HG02642 (cell line): ENCODE data around the gene SNAP47.
A peak's percentile ranks its signal among the peaks of the same experiment; 100 is the strongest.

ENCODE experiments used
- ATAC-seq: cut with Tn5 transposase; IDR thresholded peaks from one replicate; pipeline ENCODE4 v1.9.1; 2021; ENCODE audit warnings: mild to moderate bottlenecking; ENCODE audit not compliant: unreplicated experiment, poor library complexity

SNAP47 gene

DNA sequence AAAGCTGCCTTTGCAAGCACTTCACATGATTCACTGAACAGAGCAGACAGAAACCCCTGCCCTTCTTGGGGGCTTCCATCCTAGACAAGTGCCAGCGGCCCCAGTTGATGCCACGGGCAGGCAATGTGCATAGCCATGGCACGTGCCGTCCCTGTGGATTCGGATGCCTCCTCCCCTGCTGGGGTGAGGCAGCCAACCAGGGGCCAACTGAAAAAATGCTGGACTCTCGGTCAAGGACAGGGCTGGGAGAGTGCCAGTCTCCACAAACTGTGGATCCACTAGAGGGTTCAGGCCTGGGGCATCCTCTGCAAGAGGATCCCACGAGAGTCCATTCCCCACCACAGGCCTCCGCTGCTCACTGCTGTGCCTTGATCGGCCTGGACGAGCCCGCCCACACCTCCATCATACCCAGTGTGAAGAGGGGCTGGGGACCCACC, 4.0 kb upstream of the SNAP47 start:
- no peak for ATAC-seq

DNA sequence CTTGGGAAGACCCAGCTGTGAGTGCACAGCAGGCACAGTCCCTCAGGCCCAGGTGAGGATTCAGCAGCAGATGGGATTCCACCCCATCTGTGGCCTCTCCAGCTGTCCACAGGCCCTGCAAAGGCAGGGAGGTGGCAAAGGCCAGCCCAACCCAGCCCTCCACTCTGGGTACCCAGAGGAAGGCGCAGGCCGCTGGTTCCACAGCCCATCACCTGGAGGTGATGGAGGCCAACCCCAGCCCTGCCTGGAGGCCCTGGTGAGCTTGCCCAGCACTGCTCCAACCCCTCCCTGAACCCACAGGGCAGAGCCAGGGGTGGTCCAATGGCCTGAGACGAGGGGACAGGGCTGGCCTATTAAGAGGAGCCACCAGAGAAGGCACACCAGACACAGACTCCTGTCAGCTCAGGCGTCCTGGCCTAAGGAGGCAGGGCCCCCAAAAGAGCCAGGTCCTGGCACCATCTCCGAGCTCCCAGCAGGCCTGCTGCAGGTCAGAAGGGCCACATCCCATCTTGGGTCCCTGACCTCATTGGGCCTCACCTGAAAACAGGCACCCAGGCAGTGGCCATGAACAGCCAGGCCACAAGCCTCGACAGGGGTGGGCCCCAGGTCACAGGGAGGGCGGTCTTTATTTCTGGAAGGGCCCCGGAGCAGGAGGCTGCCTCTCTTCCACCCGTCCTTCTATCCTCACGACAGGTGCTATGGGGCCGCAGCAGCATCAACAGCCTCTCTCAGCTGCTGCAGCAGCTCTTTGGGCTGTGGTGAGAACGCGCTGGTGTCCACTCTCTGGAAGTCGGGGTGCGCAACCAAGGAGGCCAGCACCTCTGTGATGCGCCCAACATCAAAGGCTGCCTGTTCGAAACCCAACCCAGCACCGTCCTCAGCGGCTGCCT, 3.3 kb upstream of the SNAP47 start:
- no peak for ATAC-seq

DNA sequence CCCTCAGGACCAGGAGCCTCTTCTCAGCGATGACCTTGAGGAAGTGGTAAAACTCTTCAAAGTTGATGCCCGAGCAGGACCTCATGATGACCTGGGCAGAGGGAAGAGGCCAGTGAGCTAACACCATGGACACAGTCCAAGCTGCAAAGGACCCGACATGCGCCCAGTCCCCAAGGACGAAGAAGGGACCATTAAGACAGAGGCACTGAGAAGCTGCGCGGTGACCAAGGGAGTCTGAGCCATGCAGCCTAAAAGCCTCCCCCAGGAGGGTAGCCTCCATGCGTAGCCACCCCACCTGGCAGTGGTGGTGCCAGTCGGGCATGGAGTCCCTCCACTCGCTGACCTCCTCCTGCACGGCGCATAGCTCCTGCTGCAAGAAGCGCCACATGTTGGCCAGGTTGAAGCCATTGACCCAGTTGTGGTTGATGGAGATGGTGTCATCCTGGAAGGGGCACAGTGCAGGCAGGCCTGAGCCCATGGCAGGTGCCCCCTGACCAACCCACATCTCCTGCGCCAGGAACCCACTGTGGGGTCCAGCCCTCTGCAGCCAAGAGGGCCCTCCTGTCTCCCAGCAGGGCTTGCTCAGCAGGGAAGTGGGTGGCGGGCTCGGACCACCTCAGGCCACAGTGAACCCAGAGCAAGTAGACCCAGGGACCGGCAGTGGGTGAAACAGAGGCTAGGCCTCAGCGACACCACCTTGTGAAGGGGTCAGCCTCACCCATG, 2.5 kb upstream of the SNAP47 start:
- ATAC-seq, result no peak

DNA sequence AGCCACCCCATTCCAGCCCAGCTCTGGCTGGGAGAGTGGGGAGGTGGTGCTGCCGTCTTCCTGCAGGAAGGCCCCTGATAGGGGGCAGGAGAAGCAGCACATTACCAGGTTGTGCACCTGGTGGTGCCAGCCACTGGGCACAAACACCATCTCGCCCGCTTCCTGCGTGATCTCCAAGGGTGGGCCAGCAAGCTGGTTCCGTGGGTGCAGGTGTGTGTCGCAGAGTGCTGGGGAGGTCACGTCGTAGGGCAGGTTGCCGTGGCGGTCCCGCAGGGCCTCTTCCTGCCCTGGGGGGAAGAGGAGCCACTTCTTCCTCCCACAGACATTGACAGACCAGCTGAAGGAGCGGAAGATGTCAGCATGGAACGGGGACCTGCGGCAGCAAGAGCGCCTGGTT, 1.9 kb upstream of the SNAP47 start:
- no peak for ATAC-seq

DNA sequence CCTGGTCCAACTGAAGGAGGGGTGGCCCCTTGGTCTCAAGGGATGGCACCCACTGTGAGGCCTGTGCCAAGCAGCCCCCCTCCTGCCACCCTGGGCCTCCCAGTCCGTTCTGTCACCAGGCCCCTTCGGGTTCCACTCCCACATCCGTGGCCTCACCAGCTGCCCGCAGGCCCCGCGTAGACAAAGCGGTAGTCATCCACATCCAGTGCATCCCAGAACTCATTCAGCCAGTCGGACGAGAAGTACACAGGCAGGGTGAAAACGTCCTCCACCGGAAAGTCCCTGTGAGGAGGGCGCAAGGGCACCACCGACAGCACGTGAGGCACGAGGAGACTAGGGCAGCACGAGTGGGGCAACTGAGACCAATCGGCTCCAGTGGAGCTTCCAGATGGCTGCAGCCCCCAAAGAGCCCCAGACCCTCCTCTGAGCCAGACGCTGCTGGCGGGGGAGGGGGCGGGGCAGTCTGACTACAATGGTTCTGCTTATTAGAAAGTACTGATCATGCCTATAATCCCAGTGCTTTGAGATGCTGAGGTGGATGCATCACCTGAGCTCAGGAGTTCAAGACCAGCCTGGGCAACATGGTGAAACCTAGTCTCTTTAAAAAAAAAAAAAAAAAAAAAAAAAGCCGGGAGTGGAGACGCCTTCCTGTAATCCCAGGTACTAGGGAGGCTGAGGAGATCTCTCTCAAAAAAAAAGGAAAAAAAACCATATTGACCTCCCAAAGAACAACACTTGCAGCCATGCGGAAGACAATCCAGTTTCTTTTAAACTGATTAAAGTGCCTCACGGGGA, 1.3 kb upstream of the SNAP47 start:
- ATAC-seq, result no peak

DNA sequence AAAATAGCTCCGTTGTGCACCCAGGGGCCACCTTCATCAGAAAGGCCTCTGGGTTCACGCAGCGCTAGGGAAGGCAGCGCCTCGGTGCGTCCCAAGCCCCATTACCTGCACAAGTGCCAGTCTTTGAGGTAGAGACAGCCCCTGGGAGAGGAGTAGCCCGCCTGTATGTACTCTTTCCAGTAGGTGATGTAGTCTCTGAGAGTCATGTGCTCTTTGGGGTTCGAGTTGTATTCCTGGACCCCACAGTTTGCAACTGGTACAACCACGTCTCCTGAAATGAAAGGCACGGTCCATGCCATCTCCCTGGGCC, 734 bp upstream of the SNAP47 start:
- peak; percentile 0 for ATAC-seq

DNA sequence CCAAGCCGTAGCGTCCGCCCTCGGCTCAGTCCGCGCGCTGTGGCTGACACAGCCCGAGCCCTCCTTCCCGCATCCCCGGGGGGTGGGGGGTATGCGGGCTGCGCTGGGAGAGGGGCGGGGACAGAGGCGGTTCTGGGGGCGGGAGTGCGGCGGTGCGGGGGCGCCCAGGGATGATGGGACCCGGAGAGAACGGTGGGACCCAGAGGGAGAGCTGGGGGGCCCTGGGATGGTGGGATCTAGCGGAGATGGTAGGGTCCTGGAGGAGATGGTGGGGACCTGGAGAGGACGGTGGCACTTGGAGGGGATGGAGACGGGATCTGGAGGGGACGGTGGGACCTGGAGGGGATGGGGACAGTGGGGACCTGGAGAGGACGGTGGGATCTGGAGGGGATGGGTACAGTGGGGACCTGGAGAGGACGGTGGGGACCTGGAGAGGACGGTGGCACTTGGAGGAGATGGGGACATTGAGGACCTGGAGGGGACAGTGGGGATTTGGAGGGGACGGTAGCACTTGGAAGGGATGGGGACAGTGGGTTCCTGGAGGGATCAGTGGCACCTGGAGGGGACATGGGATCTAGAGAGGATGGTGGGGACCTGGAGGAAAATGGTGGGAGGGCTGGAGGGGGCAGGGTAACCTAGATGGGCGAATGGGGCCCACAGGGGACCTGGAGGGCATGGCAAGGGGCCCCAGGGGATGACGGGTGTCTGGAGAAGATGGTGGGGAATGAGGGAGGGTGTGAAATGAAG, 477 bp downstream of the SNAP47 start:
- peak; percentile 43 for ATAC-seq

DNA sequence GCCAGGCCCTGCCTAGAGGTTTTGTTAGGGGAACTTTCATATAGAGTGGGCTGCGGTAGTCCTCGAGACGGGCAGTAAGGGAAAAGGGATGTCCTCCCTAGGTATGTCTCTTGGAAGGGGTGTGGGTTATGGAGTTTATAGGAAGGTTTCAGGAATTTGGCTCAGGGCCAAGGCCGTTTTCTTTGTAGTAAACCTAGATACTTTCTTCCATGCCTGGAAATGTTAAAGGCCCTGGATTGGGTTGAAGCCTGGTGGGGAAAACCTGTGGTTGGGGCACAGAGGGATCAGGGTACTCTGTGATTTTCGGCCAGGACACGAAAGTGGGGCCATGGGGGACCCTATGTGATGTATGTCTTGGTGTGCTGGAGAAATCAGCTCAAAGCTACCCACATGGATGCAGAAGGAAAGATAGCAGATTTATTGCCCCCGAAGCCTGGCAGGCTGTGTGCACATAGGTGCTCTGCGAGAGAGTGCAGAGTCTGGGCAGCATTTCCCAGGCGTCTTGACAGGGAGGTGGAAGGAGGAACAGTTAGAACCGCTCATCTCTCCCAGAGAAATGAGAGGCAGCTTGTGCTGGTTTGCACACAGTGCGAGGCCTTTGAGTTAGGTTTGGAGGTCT, 1.7 kb downstream of the SNAP47 start:
- ATAC-seq, result no peak

DNA sequence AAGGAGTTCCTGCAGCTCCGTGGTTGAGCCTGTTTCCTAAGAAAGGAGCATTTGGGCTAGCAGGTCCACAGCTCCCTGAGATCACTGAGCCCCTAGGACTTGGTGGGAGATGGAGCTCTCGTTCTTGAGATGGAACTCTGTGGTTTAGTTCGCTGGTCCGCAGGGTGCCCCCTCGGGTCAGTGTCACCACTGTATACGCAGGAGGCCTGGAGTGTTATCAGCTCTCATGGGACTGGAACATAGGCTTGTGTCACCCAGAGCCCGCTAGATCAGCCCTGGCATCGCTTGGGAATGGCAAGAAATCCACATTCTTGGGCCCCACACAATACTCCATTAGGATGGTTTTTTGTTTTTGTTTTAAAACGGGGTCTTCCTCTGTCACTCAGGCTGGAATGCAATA, 3.6 kb downstream of the SNAP47 start:
- no peak for ATAC-seq

DNA sequence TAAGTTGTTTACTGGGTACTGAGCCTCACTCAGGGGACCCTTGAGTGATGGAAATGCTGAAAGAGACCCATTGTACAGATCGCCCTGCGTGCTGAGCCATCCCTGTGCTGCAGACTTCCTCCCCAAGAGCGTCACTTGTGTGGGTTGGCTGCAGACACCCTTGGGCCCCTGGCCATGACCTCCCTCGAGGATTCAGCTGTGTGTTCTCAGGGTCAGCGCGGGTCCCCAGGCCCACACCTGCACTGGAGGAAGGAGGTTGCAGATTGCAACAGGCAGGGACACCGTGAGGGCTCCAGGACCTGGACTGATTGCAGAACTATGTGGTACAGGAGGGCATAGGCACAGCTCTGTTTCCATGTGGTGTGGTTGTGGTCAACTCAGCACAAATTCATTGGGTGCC, 4.4 kb downstream of the SNAP47 start:
- ATAC-seq, result no peak

DNA sequence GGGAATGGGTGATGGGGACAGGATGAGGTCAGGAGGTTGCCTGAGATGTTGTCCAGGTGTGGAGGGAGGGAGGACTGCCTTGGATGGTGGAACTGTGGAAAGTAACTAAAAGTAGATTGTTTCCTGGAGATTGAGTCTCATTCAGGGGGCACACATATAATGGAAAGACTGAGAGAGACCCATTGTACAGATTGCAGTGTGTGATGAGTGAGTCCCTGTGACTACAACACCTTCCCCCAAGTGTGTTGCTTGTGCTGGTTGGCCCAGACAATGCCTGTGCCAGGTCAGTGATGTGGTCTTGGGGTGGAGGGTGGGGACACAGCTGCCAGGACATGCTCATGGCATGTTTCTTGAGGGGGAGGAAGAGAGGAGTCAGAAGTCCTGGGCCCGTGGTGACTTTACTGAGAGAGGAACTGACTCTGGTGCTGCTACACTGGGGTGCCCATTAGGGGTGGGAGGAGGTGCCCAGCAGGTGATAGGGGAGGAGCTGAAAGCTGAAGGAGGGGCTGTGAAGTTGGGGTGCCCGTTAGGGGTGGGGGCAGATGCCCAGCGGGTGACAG, 5.2 kb downstream of the SNAP47 start:
- no peak for ATAC-seq

DNA sequence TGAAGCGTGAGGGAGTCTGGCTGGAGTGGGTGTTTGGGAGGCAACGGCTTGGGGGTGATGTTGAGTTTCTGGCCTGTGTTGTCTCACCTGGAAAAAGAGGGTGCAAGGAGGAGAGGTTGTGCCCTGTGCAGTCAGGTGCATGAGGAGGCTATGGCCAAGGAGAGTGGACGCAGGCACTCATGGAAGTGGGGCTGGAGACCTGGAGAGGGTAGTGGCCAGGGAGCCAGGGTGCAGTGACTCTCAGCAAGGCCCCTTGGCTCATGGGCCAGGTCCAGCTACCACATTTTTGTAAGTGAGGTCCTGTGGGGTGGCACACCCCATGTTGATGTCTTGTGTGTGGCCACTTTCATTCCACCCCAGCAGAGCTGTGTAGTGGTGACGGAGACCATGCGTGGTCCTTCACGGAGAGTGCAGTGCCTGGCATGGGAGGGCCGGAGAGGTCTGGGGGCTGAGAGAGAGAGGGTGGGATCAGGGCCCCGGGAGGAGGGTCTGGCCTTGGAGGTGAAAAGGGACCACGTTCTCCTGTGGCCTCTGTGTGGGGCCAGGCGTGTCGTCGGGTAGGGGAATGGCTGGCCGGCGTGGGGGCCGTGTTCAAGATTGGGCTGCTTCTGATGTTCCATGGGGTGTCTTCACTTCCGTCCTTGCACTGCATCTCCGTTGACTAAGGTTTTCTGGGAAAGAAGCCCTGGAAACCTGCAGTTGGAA, 6.1 kb downstream of the SNAP47 start:
- no peak for ATAC-seq

DNA sequence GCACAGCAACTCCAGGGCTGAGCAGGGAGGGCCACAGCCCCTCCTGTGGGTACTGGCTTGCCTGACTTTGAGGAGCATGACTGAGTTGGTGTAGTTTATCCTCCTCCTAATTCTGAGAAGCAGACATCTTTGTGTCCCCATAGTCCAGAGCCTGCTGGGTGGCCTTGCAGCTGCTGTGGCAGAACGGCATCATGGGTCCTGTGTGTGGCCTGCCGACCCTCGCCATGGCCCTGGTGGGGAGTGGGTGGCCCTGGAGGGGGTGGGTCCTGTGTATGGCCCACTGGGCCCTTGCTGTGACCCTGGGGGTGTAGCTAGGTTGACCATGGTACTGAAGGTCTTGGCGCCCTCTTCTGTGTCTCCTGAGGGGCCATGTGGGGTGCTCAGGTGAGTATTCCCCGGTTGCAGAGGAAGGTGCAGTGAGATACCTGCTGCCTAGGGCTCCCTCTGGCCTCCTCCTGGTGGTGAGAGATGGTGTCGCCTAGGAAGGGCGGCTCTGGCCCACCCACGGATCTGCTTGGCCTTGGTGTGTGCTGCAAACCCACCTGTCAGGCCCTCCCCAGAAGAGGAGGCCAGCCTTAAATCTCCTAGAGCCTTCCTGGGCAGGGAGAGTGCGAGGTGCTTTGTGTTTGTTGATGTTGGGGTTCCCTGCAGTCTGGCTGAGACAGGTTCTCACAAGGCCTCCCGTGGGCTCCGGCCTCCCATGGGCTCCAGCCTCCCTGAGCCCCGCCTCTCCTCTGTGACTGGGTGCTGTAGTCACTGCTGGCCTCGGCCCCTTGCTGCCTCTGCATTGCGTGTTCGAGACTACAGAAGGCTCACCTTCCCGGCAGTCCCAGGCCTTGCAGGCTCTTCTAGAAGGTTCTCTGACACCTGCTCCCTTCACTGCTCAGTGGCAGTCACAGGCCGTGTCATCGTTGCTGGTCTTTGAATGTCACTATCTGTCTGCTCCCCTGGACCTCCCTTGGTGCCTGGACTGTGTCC, 7.8 kb downstream of the SNAP47 start:
- no peak for ATAC-seq

DNA sequence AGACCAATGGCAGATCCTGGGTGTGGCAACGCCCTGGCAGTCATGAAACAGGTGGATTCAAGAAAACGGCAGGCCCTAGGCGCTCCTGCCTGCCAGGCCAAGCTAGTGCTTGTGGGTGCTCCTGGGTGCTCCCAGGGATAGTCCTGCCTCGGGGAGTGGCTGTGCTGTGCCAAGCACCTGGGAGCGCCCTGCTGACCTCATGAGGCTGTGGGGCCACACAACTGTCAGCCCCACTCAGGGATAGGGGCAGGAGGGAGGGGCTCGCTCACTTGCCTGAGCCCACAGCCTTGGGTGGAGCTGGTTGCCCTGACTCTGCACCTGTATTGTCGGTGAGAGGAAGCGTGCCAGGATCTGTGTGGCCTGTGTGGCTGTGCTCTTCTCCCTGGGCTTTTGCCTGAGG, 9.4 kb downstream of the SNAP47 start:
- ATAC-seq, result no peak

DNA sequence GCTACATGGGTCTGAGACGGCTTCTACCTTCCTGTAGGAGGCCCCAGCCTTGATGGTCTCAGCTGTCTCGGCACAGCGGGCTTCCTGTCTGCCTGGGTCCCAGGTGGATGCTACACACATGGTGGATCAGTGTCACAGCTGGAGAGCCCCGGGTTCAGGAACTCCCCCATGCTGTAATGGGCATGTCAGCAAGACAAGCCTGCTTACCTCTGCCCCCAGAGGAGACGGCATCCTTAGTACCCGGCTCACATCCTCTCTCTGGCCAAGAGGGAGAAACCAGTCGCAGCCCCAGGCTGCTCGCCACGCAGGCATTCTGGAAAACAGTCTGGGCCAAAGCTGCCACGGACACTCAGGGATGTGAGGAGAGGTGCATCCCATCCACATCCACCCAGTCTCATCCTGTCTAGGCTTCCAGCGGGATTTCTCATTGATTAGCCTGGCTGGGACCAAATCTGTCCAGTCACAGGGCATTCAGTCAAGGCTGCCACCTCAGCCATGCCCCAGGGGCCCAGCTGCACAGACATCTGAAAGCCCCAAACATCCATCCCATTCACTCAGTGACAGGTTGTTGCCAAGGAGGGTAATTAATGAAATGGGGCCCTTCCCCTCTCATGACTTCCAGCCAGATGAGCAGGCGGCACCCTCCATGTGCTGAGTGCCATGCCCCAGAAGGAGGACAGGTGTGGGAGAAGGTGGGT, 10.5 kb downstream of the SNAP47 start:
- ATAC-seq, result no peak

DNA sequence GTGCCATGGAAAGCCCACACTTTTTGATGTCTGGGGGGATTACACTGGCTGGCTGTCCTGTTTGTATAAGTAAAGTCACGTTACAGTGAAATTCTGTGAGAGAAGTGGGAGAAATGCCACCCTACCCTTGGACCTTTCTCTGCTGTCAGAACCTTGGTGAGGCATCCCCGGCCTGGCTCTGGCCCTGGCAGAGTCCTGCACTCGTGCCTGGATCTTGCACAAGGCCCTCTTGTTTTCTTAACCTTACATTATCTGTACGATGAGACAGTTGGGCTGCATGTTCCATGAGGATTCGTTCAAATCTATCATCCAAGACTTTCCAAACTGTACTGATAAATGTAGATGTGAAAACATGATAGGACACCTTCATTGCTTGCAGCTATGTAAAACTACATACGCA, 11.4 kb downstream of the SNAP47 start:
- no peak for ATAC-seq

DNA sequence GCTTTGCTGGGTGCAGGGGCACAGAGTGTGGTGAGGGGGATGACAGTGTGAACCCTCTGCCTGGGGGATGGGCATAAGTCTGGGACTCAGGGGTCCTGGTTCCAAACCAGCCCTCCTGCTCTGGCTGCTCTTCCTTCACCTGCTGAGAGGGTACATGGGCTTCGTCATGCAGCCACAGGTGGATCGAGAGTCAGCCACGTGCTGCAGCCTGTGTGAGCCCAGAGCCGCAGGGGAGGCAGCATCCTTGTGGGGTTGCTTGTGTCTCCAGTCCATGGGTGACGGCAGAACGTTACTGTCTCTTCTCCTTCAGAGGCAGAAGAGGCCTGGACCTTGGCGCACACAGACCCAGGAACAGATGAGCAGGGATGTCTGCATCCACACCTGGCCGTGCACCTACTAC, 12.1 kb downstream of the SNAP47 start:
- ATAC-seq, result no peak
